GM04503 (cell line): ENCODE measurements around the gene MTCL1.

ENCODE experiments used
- DNase-seq: peaks from one replicate; pipeline ENCODE4 v3.0.0-alpha.2; 2012; ENCODE audit warnings: low read depth

MTCL1 gene

DNA sequence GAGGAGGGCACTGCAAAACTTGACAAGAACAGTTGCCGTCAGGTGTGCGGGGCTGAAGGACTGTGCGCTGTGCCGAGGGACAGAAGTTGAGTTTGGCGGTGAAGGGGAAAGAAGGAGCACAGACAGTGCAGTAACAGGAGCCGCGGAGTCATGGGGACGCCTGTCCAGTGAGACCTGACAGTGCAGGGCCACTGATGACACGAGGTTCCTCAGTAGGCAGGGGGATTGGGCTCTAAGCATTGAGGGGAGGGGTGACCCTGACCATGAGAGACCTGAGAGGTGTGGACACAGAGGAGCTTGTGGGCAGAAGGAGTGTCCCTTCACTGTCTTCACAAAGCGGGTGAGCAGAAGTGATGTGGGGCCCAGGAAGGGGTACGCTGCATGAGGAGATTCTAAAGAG, 104.8 kb downstream of the MTCL1 start:
- DNase-seq = no peak

DNA sequence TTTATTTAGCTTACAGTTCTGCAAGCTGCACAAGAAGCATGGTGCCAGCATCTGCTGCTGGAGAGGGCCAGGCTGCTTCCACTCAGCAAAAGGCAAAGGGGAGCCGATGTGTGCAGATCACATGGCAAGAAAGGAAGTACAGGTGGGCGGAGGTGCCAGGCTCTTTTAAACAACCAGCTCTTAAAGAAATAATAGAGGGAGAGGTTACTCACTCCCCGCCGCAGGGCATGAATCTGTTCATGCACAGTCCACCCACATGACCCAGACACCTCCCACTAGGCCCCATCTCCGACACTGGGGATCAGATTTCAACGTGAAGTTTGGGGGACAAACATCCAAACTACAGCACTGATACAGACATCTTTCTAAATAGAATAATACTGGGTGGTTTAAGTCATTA, 105.8 kb downstream of the MTCL1 start:
- no peak for DNase-seq

DNA sequence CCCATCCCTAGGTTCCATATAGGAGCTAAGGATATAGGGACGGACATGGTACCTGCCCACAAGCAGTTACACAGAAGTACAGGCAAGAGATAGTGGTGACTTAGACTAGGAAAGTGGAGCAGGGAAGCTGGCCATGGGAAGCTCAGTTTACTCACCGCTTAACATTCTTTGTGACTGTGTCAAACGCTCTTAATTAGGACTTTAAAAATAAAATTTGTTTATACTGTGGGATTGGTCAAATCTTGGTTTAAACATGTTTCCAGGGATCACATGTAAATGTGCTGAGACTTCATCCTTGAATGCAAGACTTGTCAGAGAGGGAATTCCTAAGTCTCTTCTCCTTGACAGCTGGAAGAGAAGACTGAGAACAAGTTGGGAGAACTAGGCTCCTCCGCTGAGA, 107.3 kb downstream of the MTCL1 start:
- peak; percentile 60 for DNase-seq

DNA sequence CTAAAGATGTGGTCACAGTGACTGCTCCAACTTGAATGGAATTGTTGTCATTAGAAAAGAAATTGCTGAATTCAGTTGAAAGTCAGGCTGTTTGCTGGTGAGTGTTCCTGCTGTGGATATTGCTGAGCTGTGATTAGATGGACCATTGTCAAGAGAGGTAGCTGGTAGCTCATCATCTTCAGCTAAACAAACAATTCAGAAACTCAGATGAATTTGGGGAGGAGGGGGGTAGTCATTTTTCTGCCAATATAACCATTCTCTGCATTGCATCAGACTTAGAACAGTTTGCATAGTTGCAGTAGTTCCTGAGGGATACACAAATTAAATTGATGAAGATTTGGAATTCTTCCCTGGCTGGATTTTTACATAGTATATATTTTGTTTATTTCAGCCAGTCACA, 108.3 kb downstream of the MTCL1 start:
- DNase-seq = peak; percentile 82

DNA sequence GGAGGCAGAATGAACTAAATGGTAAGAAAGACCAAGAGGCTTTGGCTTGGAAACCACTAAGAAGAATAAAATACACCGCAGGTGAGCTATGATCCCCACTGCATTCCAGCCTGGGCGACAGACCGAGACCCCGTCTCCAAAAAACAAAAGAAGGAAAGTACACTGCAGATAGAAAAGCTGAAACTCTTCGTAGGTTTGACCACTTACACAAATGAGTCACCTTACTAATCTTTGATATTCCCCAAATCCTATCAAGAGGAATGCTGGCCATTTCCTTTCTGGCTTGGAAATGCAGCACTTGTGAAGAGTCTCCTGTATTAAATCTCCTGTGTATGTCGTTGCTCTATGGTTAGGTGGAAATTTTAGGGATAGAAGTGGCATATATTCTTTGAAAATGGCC, 108.8 kb downstream of the MTCL1 start:
- no peak for DNase-seq

DNA sequence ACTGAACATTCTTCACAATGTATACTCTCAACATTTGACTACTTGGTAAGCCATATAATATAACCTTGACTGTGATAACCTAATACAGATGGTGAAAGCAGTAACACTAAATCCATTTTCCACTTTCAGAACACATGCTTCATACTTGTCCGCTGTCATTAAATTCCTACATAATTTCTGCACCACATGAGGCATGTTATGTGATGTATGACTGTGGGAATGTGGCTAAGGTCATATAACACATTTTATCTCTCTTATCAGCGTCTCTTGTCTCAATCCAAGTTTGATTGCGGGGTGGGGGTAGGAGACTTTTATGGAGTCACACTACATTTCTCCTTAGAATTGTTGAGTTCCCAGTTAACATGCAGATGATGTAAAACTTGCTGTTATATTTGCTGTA, 110.9 kb downstream of the MTCL1 start:
- DNase-seq = no peak

DNA sequence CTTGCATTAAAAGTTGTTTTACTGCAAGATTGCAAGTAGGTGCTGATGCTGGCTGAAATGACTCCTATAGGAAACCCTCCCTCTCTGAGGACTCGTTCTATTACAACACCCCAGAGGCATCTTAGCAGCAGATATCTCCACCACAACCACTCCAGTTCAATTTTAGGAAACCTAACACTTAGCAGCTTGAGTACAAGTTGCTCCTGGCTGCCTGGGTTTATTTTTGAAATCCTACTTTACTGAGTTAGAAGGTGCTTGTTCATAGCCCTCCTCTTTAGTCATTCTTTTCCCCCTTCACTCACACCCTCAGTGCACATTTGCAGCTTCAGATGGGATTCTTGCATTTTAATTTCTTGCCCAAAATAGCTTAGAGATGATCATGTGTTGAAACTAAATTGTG, 111.5 kb downstream of the MTCL1 start:
- DNase-seq = no peak

DNA sequence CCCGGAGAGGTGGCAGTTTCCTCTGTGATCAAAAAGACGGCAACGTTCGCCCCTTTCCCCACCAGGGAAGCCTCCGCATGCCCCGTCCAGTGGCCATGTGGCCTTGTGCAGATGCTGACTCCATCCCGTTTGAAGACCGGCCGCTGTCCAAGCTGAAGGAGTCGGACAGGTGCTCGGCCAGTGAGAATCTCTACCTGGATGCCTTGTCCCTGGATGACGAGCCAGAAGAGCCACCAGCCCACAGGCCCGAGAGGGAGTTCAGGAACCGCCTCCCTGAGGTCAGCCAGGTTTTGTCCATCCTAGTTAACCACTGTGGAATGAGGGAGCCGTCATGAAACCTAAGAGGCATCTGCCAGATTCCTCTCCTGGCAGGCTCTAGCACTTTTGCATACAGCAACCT, 113.6 kb downstream of the MTCL1 start:
- no peak for DNase-seq

DNA sequence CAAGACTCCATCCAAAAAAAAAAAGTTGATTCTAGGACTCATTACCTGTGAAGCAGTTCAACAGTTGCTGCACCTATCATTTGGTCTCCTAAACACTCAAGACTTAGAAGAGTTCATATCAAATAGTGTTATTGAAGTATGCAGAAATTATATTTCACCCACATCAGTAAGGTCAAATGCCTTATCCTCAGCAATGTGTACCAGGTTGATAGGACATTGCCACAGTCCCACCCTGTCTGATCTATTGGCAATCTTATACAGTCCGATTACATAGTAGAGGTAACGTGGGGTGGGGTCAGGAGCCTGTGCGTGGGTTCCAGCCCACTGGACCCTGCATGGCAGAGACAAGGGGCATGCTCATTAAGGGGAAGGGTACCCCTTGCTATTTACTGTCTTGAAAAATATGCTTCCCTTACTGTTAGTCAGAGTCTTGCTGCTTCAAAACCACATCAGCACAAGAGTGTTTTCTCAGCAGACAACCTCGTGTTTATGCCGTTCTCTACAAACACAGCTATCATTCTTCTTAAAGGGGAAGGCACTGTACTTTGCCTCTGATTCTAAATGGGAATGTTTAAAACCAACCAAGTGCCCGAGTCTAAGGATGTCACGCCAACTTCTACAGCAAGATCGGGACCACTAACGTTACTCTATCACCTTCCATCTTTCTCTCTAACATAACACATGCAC, 115.2 kb downstream of the MTCL1 start:
- DNase-seq = no peak

DNA sequence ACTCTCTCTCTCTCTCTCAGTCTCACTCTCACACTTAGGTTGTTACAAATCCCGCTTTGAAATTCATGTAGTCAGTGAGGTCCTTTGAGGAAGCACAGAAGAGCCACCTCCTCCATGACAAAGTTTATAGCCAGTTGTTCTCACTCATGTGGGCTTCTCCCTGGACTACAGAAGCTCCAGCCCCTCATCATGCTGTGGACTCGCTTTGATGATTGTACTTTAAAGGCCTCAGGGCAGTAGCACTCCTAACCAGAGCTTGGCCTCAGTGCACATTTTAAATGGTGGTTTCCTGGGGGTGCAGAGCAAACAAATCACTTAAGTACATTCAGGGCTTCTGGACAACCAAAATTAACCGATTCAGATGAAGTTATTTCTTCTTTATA, 115.7 kb downstream of the MTCL1 start:
- DNase-seq = no peak

DNA sequence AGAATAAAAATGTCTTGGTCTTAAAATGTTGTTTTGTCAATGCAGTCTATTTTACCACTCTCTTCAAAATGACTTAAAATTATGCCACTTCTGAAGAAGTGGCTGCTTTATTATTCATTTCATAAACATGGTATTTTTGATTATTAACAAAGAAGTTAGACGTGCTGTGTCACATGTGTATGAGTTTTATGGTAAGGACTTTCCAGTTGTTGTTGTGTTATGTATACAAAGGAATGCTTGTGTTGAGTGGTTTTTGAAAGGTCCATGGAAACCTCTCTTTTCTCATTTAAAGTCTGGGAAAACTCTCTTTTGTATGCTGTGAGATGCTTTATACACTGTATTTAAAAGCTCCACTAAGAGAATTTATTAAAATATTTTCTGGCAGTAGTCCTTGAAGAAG, 116.2 kb downstream of the MTCL1 start:
- no peak for DNase-seq

DNA sequence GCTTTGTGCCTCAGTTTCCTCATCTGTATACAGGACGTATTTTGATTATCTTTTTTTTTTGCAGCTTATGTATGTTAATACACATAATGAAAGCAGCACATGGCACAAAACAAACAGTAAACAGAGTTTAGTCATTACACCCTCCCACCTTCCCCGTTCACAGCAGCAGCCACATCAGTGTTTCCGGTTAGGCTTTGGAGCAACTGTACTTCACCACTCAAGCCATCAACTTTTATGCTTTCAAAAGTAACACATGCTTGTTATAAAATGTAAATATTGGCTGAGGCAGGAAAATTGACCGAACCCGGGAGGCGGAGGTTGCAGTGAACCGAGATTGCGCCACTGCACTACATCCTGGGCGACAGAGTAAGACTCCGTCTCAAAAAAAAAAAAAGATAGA, 117.3 kb downstream of the MTCL1 start:
- DNase-seq = no peak

DNA sequence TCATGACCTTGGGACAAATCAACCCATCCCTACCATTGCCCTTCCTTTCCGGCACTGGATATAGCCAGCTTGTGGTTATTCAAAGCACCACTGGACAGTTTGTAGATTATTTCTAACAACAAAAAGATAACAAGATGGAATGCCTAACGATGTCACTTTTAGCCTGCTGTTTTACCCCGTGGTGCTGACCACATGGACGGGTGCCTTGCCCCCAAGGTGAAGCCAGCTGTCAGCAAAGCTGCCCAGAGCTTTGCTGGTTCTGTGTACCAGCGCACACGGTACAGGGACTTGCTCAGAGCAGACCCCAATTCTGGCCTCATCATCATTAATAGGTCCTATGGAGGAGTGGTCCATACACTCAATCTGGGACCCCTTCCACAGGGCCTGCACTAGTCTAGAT, 118.2 kb downstream of the MTCL1 start:
- no peak for DNase-seq

DNA sequence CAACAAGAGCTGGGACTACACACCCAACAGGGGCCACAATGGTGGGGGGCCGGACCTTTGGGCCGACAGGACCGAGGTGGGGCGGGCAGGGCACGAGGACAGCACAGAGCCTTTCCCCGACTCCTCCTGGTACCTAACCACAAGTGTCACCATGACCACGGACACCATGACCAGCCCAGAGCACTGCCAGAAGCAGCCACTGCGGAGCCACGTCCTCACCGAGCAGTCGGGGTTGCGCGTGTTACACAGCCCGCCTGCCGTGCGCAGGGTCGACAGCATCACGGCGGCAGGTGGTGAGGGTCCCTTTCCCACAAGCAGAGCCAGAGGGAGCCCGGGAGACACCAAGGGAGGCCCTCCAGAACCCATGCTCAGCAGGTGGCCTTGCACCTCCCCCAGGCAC, 119.5 kb downstream of the MTCL1 start:
- DNase-seq = no peak

DNA sequence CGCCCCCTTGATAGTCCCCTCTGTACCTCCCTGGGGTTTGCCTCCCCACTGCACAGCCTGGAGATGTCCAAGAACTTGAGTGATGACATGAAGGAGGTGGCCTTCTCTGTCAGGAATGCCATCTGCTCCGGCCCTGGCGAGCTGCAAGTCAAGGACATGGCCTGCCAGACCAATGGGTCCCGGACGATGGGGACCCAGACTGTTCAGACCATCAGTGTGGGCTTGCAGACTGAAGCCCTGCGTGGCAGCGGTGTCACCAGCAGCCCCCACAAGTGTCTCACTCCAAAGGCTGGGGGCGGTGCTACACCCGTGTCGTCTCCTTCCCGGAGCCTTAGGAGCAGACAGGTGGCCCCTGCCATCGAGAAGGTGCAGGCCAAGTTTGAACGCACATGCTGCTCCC, 119.9 kb downstream of the MTCL1 start:
- no peak for DNase-seq

DNA sequence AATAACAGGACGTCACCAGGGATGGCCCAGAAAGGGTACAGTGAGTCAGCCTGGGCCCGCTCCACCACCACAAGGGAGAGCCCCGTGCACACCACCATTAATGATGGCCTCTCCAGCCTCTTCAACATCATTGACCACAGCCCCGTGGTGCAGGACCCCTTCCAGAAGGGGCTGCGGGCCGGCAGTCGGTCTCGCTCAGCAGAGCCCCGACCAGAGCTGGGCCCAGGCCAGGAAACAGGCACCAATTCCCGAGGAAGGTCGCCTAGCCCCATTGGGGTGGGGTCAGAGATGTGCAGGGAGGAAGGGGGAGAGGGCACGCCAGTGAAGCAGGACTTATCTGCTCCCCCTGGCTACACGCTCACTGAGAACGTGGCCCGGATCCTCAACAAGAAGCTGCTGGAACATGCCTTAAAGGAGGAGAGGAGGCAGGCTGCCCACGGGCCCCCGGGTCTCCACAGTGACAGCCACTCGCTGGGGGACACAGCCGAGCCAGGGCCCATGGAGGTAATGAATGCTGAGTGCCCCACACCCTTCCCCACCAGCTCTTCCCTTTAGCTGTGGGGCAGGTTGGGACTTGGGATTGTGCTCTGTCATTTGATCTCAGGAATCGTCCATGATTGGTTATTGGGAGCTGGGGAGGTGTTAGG, 120.5 kb downstream of the MTCL1 start:
- no peak for DNase-seq

DNA sequence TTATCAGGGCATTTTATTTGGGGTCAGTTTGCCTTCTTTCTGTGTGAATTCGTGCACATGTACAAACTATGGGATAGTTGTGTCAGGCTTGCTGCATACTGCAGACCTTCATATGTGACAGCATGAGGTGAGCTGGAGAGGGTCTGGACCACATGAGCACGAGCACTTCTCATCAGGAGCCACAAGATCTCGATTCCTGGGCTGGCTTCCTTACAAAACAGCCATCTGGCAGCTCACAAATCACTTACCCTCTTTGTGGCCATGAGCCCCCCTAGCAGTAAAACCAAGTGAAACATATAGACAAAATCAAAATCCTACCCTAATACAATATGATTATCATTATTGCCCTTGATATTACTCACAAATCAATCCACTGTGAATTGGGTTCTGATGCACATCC, 121.2 kb downstream of the MTCL1 start:
- no peak for DNase-seq

DNA sequence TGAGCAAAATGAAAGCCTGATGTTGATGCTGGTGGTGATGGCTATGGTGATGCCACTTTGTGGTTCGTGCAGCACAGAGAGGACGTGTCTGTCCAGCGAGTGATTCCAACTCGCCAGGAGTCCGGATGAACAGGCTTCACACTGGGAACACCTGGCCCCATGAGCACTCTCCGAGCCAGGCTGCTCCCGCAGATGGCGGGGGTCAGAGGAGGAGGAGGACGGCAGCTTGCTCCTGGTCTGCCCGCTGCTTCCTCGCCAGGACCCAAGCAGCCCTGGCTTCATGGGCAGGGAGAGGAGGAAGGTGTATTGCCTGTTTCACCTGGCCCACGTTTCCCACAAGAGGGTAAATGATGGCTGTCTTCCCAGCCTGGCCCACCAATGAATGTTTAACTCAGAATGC, 121.6 kb downstream of the MTCL1 start:
- no peak for DNase-seq

DNA sequence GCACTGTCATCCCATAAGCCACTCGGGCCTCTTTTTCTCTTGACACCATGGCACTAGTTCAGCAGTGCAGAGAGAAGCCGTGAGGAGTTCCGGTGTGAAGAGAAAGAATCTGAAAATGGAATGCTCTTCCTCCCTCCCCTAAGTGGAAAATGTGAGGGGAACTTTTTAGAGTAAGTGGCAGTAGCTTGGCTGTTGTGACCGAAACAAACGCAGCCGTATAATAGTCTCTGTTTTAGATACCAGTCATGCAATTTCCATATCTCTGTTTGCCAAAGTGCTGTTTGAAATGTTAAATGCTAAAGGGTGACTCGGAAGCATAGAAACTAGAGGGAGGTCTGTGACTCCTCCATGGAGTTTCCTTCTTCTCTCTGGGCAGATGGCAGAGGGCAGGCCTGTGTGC, 122.9 kb downstream of the MTCL1 start:
- DNase-seq = no peak

DNA sequence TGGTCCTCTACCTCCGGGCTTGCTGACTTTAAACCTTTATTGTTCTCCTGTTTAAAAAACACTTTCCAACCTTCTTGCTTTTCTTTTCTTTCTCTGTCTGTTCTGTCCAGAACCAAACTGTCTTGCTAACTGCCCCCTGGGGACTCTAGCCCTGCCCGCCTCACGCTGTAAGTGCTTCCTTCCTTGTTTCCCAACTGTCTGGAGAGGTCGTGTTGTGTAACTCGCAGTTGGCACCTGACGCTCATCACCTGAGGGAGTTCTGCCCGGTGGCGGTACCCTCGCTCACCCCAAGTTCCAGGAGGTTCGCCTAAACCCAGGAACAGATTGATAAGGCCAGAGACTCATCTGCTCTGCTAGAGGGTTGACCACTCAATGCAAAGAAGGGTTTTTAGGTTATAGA, 123.4 kb downstream of the MTCL1 start:
- DNase-seq = no peak

DNA sequence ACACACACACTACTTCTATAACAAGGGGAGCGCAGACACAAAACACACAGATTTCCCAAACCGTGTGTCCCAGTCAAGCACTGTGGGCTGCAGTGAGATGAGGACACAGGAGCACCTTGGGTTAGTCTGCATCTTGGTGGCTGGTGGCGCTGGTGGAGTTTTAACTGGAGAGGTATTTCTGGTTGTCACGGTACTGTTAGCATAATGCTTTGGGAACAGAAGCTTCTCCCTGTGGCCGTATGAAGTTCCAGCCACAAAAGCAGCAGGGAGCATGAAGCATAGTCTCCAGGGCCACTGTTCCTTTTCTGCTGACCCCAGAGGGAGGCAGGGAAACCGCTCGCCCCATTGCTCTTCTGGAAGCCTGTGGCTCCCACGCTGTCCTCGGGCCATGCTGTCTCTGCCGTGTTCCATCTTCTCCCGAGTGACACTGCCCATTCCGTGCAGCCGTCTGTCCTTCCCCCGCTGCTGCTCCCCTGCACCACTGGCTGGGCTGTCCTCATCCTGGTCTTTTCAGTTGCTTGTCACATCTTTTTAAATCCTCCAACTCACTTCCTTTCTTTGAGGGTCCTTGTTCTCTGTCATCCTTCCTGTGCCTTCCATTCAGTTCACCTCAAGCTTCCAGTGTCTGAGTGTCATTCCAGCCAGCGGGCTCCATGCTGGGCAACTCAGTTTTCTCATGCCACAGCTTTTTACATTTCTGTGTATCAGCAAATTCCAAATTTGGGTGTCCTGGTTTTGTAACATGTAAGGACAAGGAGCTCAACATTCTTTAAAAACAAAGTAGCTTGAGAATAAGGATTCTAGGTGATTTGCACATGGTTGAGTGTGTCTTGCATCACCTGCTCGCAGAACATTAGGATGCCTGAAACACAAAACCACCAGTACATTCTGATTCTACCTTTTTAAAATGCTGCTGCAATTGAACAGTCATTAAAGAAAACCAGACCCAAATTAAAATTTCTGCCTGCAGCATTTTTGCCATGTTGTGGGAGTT, 125.0 kb downstream of the MTCL1 start:
- no peak for DNase-seq

DNA sequence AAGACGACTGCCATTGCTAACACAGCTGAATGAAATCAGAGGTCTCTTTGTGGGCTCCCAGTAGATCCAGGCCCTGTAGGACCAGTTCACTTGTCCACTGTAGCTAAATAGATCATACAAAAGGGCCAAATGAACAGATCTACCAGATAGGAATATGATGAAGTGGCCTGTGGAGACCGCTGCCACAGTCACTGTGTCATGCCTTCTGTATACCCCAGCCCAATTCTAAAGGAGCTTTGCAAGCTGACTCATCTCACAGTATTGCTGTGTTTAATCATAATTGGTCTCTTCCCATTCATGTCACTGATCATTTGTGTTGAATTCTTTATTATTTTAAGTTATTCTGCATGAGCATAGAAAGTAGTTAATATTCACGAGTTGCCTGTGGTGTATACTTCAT, 125.8 kb downstream of the MTCL1 start:
- no peak for DNase-seq

DNA sequence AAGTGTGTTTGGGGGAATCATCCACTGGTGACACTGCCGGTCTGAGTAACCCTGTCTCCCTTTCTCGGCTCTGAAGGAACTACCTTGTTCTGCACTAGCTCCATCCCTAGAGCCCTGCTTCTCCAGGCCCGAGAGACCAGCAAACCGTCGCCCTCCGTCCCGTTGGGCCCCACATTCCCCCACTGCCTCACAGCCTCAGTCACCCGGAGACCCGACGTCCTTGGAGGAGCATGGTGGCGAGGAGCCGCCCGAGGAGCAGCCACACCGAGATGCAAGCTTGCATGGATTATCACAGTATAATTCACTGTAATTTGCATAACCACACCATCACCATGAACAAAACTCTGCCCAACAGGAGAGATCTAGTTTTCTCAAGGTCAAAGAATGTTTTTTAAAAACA, 126.2 kb downstream of the MTCL1 start:
- DNase-seq = no peak
